ENCODE data around the gene AP2A1.
A peak's percentile ranks its signal among the peaks of the same experiment; 100 is the strongest.

The AP2A1 gene

GRCh38 chr19:49791776-49792445 lies 25.1 kb downstream of the AP2A1 start:
- no peaks in the 10 kb centered on the region for H3K4me1 ChIP-seq
- no peak overlapping the region for H3K4me3 ChIP-seq

GRCh38 chr19:49792829-49793560 lies 26.2 kb downstream of the AP2A1 start:
- Histone ChIP-seq H3K27me3 (no peaks in the 10 kb centered on the region), H4K20me1 (peaks cover 31% of the 10 kb centered on the region), H3K4me2 (no peak overlapping the region), H3K4me3 (no peak overlapping the region), H3K36me3 (peaks cover 99% of the 10 kb centered on the region), H3K9ac (no peak overlapping the region), H3K27ac (no peak overlapping the region), H3K4me1 (no peaks in the 10 kb centered on the region), H3K9me3 (no peaks in the 10 kb centered on the region)
- no peak for TF ChIP-seq Cebpa-rat (IDR thresholded peaks at IDR 0.05)

More at GRCh38 chr19:49791776-49792445, 25.1 kb downstream of the AP2A1 start:
- Histone ChIP-seq H3K9me3 (no peaks in the 10 kb centered on the region), H3K27ac (no peak overlapping the region), H3K36me3 (peaks cover 98% of the 10 kb centered on the region), H3K9ac (no peak overlapping the region), H4K20me1 (peaks cover 34% of the 10 kb centered on the region), H3K27me3 (no peaks in the 10 kb centered on the region), H3K4me2 (no peak overlapping the region)
- no peak for TF ChIP-seq Cebpa-rat (IDR thresholded peaks at IDR 0.05)

- Histone ChIP-seq H3K9me3 (no peaks in the 10 kb centered on the region), H3K27me3 (no peaks in the 10 kb centered on the region), H4K20me1 (peaks cover 26% of the 10 kb centered on the region), H3K27ac (no peak overlapping the region), H3K9ac (no peak overlapping the region), H3K4me1 (no peaks in the 10 kb centered on the region), H3K4me2 (no peak overlapping the region), H3K4me3 (no peak overlapping the region), H3K36me3 (peaks cover 99% of the 10 kb centered on the region)
- TF ChIP-seq Cebpa-rat (IDR thresholded peaks at IDR 0.05): no peak
Measured at GRCh38 chr19:49793561-49793840, 26.7 kb downstream of the AP2A1 start.

- Histone ChIP-seq H3K27me3 (no peaks in the 10 kb centered on the region), H3K36me3 (peaks cover 100% of the 10 kb centered on the region), H3K4me3 (no peak overlapping the region)
Measured at GRCh38 chr19:49795615-49796014, 28.8 kb downstream of the AP2A1 start.

GRCh38 chr19:49798574-49798973 lies 31.8 kb downstream of the AP2A1 start:
- no peaks in the 10 kb centered on the region for H4K20me1 ChIP-seq
- peaks cover 94% of the 10 kb centered on the region for H3K36me3 ChIP-seq
- no peak overlapping the region for H3K27ac ChIP-seq
- H3K9me3 ChIP-seq: no peaks in the 10 kb centered on the region
- H3K4me2 ChIP-seq: no peak overlapping the region
- H3K4me3 ChIP-seq: no peak overlapping the region
- no peak overlapping the region for H3K9ac ChIP-seq
- peaks cover 14% of the 10 kb centered on the region for H3K4me1 ChIP-seq
- no peaks in the 10 kb centered on the region for H3K27me3 ChIP-seq
- no peak for TF ChIP-seq Cebpa-rat (IDR thresholded peaks at IDR 0.05)

More at GRCh38 chr19:49795615-49796014, 28.8 kb downstream of the AP2A1 start:
- H3K4me2 ChIP-seq: no peak overlapping the region
- no peaks in the 10 kb centered on the region for H3K4me1 ChIP-seq
- no peaks in the 10 kb centered on the region for H3K9me3 ChIP-seq
- H3K27ac ChIP-seq: no peak overlapping the region
- TF ChIP-seq Cebpa-rat (IDR thresholded peaks at IDR 0.05): no peak
- no peak overlapping the region for H3K9ac ChIP-seq
- H4K20me1 ChIP-seq: 0 out of 2 replicates have a peak, but pooled peaks cover 6% of the 10 kb centered on the region

GRCh38 chr19:49799271-49799797 lies 32.5 kb downstream of the AP2A1 start:
- H3K4me3 ChIP-seq: no peak overlapping the region
- H3K4me2 ChIP-seq: no peak overlapping the region
- no peak overlapping the region for H3K27ac ChIP-seq
- no peaks in the 10 kb centered on the region for H3K27me3 ChIP-seq
- peaks cover 14% of the 10 kb centered on the region for H3K4me1 ChIP-seq
- H4K20me1 ChIP-seq: no peaks in the 10 kb centered on the region
- no peaks in the 10 kb centered on the region for H3K9me3 ChIP-seq
- TF ChIP-seq Cebpa-rat (IDR thresholded peaks at IDR 0.05): no peak
- no peak overlapping the region for H3K9ac ChIP-seq
- H3K36me3 ChIP-seq: peaks cover 94% of the 10 kb centered on the region

GRCh38 chr19:49799798-49800376 lies 33.1 kb downstream of the AP2A1 start:
- Histone ChIP-seq H3K36me3 (peaks cover 94% of the 10 kb centered on the region), H3K9me3 (no peaks in the 10 kb centered on the region), H3K4me3 (no peak overlapping the region), H3K4me1 (peaks cover 14% of the 10 kb centered on the region), H4K20me1 (no peaks in the 10 kb centered on the region), H3K27me3 (no peaks in the 10 kb centered on the region), H3K4me2 (no peak overlapping the region), H3K27ac (no peak overlapping the region), H3K9ac (no peak overlapping the region)
- no peak for TF ChIP-seq Cebpa-rat (IDR thresholded peaks at IDR 0.05)

- Histone ChIP-seq H3K4me2 (no peak overlapping the region), H3K9ac (no peak overlapping the region), H3K36me3 (peaks cover 93% of the 10 kb centered on the region), H4K20me1 (no peaks in the 10 kb centered on the region), H3K27me3 (no peaks in the 10 kb centered on the region), H3K4me3 (no peak overlapping the region), H3K4me1 (peaks cover 14% of the 10 kb centered on the region), H3K9me3 (no peaks in the 10 kb centered on the region), H3K27ac (no peak overlapping the region)
- TF ChIP-seq Cebpa-rat (IDR thresholded peaks at IDR 0.05): no peak
Measured at GRCh38 chr19:49800771-49801170, 34.0 kb downstream of the AP2A1 start.

- Histone ChIP-seq H4K20me1 (no peaks in the 10 kb centered on the region), H3K4me2 (peak overlapping the region; percentile 66; the same call in 1 of the 2 replicates), H3K36me3 (peaks cover 93% of the 10 kb centered on the region), H3K9ac (no peak overlapping the region), H3K27me3 (no peaks in the 10 kb centered on the region), H3K9me3 (no peaks in the 10 kb centered on the region), H3K27ac (no peak overlapping the region), H3K4me3 (no peak overlapping the region), H3K4me1 (peaks cover 14% of the 10 kb centered on the region)
- TF ChIP-seq Cebpa-rat (IDR thresholded peaks at IDR 0.05): no peak
Measured at GRCh38 chr19:49801401-49801888, 34.6 kb downstream of the AP2A1 start.

Data from BLaER1 (cell line).